OCI-LY3 (cell line): ENCODE results near the gene PRKCE.

ENCODE experiments used
- EZH2phosphoT487 ChIP-seq: fragments of 200-600 bp; shearing (Covaris generic); IDR thresholded peaks from 2 replicates; pipeline ENCODE4 v1.6.1; 2018; ENCODE audit warnings: antibody characterized with exemption, mixed run types, low read depth
- TF ChIP-seq, protein P1 (sequence below): fragments of 200-600, 300-600 bp; sonication (generic); IDR thresholded peaks from 2 replicates; pipeline ENCODE4 v1.5.1; 2014; ENCODE audit warnings: antibody characterized with exemption, low read length, low read depth

DNA sequence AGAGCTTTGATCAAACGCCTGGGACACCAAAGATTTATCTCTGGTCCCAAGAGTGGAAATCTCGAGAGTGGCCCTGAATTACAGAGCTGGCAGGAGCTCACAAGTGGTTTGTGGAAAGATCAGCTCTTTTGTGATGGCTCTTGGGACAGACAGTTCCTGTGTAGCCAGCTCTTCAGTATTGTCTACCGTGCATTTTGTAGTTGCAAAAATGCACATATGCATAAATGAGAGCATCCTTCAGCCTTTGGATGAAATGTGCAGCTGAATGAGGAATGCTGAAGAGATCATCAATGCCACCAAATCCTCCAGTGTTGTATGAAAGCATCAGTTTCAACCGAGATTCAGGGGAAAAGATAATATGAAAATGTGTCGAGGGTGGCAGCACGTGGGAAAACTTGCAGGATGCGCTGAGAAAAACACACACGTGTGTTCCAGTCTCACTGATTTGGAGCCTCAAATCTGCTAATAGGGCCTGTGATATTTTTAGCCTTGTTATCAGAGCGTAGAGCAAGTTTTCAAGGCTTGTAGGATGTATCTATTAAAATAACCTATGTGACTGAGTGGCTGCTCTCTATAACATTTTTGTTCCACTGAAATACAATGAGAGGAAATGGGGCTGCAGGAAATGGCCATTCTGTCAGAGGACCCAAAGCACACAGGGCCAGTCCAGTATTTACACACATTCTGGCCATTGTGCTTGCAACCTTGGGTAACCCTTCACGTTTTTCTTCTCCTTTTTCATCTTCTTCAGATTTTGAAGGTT lies 138.7 kb downstream of the PRKCE start:
- TF ChIP-seq, protein P1, sequence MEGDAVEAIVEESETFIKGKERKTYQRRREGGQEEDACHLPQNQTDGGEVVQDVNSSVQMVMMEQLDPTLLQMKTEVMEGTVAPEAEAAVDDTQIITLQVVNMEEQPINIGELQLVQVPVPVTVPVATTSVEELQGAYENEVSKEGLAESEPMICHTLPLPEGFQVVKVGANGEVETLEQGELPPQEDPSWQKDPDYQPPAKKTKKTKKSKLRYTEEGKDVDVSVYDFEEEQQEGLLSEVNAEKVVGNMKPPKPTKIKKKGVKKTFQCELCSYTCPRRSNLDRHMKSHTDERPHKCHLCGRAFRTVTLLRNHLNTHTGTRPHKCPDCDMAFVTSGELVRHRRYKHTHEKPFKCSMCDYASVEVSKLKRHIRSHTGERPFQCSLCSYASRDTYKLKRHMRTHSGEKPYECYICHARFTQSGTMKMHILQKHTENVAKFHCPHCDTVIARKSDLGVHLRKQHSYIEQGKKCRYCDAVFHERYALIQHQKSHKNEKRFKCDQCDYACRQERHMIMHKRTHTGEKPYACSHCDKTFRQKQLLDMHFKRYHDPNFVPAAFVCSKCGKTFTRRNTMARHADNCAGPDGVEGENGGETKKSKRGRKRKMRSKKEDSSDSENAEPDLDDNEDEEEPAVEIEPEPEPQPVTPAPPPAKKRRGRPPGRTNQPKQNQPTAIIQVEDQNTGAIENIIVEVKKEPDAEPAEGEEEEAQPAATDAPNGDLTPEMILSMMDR = no peak
- no peak for TF ChIP-seq EZH2phosphoT487
